ENCODE measurements around the gene FADS6. TPM values are rescaled to one million over a fixed set of nuclear protein-coding genes. Genes with fewer than 3 reads are reported as not detected.

The FADS6 gene
- total RNA-seq, 1 donor = not detected

DNA sequence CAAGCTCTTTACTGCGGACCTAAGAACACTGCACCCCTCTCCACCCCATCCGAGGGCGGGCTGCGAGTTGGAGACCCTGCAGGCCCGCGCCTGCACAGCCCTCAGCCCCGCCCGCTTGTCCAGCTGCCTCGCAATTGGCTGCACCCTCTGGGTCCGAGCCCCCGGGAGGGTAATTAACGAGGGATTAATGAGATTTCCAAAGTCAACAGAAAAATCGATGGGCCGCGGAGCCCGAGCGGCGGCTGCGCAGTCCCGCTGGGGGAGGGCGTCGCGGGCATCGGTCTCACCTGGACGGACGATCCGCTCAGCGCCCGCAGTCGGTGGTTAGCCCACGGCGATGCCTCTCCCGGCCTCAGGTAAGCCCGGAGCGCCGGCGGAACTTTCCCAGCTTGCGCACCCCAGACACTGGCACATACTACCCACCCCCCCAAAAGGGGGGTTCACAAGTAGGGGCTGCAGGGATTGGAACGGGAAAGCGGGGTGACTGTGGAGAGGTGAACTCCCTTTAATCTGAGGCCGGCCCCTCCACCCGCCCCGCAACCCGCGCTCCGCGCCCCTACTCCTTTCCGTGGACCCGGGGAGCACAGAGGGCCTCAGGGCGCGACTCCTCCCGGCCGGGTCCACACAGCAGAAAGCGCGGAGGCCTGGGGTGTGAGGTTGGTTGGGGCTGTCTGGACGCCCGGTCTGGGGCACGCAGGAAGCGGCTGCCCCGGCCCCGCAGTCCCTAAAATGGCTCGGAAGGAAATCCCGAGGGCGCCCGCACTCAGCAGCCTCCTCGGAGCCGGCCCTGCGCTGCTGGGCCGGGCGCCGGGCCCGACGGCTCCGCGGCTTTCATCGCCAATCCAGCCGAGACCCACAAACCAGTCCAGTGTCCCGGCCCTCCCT, 42.4 kb upstream of the FADS6 start, which contains the start of gene OTOP3:
TSS of gene OTOP3 (plus strand) at position 314 of the 885 bp plus-strand sequence. CDS start at position 338, 24 bp downstream.
- no peak within 1 kb of the TSS for H3K4me3 ChIP-seq (ENCODE audit: low read depth, low read length)
- TF ChIP-seq CTCF (IDR thresholded peaks at IDR 0.05; ENCODE audit: insufficient read depth, low read depth, low read length) = no peak
- DNase-seq (ENCODE audit: low read depth) = no peak

DNA sequence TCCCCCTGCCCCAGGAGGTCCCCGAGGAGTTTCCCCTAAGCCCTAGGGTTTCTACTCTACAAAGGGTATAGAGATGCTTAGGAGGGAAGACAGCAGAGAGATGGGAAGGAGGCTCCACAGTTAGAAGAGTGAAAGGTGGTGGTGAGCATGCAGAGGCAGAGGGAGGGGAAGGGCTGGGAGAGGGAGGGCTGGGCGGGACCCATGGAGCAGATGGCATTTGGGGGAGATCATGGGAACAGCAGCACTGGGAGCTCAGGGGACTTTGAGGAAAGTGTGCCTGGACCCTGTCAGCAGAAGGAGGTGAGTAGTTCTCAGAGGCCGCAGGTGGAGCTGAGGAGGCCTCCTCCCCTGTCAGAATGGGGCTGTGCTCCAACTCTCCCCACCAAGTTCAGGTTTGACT, 41.6 kb upstream of the FADS6 start:
- no peak overlapping the region for H3K4me3 ChIP-seq (ENCODE audit: low read depth, low read length)
- no peak for TF ChIP-seq CTCF (IDR thresholded peaks at IDR 0.05; ENCODE audit: insufficient read depth, low read depth, low read length)
- DNase-seq (ENCODE audit: low read depth) = no peak

- H3K4me3 ChIP-seq (ENCODE audit: low read depth, low read length) = no peak overlapping the region
These were observed 37.2 kb upstream of the FADS6 start for GRCh38 chr17:74930535-74931036.

GRCh38 chr17:74928786-74929185, 35.4 kb upstream of the FADS6 start:
- H3K4me3 ChIP-seq (ENCODE audit: low read depth, low read length) = no peak overlapping the region
- no peak for DNase-seq (ENCODE audit: low read depth)
- no peak for TF ChIP-seq CTCF (IDR thresholded peaks at IDR 0.05; ENCODE audit: insufficient read depth, low read depth, low read length)

More at GRCh38 chr17:74930535-74931036, 37.2 kb upstream of the FADS6 start:
- no peak for DNase-seq (ENCODE audit: low read depth)
- TF ChIP-seq CTCF (IDR thresholded peaks at IDR 0.05; ENCODE audit: insufficient read depth, low read depth, low read length) = no peak

DNA sequence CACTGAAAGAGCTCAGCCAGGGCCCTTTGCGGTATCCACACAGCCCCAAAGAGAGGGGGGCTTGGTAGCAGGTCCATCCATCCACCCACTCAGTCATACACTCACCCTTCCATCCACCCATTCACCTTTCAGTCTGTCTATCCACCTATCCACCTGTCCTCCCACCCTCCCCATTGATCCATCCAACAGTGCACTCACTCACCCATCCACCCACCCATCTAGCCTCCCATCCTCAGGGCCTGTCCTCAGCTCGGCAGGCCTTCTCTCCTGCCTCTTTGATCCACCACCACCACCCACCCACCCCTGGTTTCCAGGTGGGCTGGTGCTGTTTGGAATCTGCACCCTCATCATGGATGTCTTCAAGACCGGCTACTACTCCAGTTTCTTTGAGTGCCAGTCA, 31.8 kb upstream of the FADS6 start:
- no peak for TF ChIP-seq CTCF (IDR thresholded peaks at IDR 0.05; ENCODE audit: insufficient read depth, low read depth, low read length)
- no peak for DNase-seq (ENCODE audit: low read depth)
- no peak overlapping the region for H3K4me3 ChIP-seq (ENCODE audit: low read depth, low read length)

DNA sequence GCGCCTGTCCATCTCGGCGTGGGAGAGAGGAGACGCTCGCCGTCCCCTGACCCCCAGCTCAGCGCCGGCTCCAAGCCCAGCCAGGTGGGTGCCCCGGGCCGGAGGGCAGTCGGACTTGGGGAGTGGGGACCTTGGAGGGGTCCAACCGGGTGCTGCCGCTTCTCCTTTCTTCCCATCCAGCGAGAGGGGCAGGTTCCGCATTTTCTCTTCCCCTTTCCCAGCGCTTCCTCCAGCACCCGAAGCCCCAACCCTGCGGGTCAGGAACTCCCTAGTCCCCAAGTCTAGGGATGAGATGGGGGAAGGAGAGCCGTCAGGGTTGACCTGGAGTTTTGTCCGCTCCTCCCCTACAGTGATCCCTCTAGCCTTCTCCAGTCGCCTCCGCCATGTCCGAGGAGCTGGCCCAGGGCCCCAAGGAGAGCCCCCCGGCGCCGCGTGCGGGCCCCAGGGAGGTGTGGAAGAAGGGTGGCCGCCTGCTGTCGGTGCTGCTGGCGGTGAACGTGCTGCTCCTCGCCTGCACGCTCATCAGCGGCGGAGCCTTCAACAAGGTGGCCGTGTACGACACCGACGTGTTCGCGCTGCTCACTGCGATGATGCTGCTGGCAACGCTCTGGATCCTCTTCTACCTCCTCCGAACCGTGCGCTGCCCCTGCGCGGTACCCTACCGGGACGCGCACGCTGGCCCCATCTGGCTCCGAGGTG, 31.0 kb upstream of the FADS6 start, which contains the start of gene OTOP2:
TSS of gene OTOP2 (plus strand) at position 24 of the 699 bp plus-strand sequence. CDS start at position 384, 360 bp downstream.
- no peak for TF ChIP-seq CTCF (IDR thresholded peaks at IDR 0.05; ENCODE audit: insufficient read depth, low read depth, low read length)
- no peak for DNase-seq (ENCODE audit: low read depth)
- H3K4me3 ChIP-seq (ENCODE audit: low read depth, low read length) = peak within 1 kb of the TSS; percentile 27

All from fibroblast of villous mesenchyme (primary cell).